ENCODE results near the gene SMG1.
"Not testable (repeated sequence)": the region's sequence is repeated elsewhere in the genome, so short reads cannot be mapped to it uniquely, and the experiment has no call there.

Gene SMG1

GRCh38 chr16:18796377-18796776 is 129.8 kb downstream of the SMG1 start:
- DNase-seq: no peak

DNA sequence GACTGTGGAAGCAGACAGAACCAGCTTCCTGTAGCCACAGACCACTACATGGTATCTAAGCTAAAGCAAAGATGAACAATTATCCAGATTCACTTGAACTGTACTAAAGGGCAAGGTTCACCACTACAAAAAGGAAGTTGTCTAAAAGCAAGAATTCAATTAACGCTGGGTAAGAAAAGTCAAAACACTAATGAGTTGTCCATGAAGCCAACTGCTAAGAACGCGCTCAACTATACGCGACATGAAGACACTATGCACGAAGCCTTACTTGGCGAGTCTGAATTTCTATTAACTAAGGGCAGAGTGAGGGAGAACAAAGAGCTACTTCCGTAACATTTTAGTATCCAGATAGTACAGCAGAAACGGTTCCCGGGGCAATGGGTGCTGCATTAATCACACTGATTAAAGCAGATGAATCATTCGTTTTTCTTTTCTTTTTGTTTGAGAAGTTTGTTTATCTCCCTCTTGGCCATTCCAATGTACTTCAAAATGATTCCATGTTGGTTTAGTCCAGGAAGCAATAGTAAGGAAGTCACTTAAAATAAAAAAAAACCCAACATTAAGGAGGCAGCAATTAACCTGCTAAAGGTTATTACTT is 133.3 kb downstream of the SMG1 start:
- no peak for DNase-seq

GRCh38 chr16:18789850-18790706 is 136.1 kb downstream of the SMG1 start, which contains the start of gene RPS15A:
Gene RPS15A, minus strand, starts transcription at chr16:18790334. Its CDS starts 1,221 bp downstream, at chr16:18789113.
- peak; percentile 95 for DNase-seq

- DNase-seq: no peak
Measured at GRCh38 chr16:18789515-18789849, 136.7 kb downstream of the SMG1 start.

- no peak for DNase-seq
Measured at GRCh38 chr16:18788828-18789514, 137.2 kb downstream of the SMG1 start.

GRCh38 chr16:18784917-18785623 is 141.1 kb downstream of the SMG1 start:
- no peak for DNase-seq

DNA sequence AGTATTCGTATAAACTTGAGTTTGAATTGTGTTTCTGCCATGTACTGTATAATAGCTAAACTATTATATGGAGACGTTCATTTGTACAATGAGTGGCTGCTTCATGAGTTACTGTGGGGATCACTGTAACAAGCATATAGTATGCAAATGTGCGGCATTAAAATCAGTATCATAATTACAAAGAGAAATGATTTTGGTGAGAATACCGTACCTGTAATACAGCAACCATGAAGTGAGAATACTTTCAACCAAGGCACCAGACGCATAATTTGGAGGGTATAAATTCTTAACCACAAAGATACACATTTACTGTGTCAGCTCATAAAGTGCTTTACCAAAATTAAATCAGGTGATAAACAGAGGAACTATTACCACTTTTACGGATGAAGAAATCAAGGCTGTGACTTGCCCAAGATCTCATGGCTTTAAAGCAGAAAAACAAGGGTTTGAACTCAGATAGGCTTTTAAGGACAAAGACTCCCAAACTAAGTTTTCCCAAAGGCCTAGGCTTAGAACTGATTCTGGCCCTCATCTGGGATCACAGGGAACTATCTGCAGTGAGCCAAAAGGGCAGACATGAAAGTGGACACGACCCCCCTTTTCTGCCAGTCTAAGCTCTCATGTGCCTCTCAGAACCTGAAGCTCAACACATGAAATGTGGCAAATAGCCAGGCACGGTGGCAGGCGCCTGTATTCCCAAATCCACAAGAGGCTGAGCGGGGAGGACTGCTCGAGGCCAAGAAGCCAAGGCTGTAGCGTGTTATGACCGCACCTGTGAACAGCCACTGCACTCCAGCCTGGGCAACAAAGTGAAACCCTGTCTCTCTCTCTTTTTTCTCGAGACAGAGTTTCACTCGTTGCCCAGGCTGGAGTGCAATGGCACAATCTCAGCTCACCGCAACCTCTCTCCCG is 142.5 kb downstream of the SMG1 start:
- no peak for DNase-seq

- peak; percentile 37 for DNase-seq
Measured at GRCh38 chr16:18782697-18783429, 143.3 kb downstream of the SMG1 start.

DNA sequence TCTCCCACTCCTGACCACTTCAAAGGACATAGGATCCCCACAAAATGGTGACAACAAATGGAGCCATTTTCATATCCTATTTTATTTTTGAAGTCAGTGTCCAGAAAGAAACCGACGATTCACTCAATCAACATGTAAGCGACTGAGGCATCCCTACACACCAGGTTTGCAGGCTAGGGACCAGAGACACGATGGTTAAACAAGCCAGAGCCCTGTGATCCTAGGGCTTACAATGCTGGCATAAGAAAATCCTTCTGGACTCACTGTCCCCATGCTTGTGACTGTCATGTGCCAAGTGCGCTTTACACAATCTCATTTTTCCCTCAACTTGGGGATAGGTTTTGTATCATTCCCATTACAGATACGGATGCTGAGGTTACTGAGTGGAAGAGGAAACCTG is 145.0 kb downstream of the SMG1 start:
- not testable (repeated sequence) for DNase-seq

DNA sequence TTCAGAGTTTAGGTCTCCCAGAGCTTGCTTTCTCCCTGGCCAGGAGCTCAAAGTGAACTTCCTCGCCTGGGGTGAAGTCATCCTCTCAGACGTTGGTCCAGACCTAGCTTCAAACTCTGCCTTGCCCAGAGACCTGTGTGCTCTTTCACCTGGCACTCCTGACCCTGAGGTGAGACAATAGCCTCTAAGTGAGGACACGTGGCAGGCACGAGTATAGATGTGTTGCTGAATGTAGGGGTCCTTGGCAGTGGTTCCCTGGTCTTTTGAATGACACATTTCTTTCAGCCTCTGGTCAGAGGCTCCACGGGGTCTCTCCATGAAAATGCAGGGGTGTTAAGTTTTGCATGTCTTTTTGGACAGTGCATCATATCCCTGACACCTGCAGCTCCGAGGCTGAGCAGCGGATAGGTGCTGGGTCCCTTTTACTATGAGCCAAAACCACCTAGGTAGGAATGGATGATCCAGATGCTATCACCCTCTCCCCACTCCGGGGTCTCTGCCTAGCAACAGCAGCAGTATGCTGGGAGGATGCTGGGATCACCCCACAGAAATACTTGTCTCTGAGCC is 145.7 kb downstream of the SMG1 start:
- DNase-seq: not testable (repeated sequence)

DNA sequence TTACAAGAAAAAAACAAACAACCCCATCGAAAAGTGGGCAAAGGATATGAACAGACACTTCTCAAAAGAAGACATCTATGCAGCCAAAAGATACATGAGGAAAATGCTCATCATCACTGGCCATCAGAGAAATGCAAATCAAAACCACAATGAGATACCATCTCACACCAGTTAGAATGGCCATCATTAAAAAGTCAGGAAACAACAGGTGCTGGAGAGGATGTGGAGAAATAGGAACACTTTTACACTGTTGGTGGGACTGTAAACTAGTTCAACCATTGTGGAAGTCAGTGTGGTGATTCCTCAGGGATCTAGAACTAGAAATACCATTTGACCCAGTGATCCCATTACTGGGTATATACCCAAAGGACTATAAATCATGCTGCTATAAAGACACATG is 148.5 kb downstream of the SMG1 start:
- not testable (repeated sequence) for DNase-seq

DNA sequence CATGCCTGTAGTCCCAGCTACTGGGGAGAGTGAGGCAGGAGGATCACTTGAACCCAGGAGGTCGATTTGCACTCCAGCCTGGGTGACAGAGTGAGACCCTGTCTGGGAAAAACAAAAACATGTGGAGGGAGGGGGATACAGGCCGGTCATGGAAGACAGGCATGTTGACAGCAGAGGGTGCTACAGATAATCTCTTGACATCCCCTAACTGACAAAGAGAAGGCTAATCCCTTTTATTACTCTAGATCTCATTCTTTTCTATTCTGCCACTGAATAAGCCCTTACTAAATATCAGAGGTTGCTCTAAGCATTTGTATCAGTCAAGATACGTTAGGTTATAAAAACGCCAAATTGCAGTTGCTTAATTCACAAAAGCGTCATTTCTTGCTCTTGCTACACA is 149.9 kb downstream of the SMG1 start:
- not testable (repeated sequence) for DNase-seq

DNA sequence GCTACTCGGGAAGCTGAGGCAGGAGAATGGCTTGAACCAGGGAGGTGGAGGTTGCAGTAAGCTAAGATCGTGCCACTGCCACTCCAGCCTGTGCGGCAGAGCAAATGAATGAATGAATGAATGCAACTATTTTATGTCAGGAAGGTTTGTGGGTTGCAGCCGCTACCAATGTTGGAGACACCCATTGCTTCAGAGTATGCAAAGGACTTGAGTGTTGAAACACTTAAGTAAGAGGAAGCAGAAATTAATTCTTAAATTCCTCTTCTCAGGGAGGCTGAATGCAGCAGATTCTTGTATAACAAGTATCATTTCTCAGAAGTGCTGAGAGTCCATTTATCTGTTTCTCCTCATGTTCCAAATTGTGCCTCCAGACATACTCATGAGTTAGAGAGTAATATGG is 151.6 kb downstream of the SMG1 start:
- not testable (repeated sequence) for DNase-seq

DNA sequence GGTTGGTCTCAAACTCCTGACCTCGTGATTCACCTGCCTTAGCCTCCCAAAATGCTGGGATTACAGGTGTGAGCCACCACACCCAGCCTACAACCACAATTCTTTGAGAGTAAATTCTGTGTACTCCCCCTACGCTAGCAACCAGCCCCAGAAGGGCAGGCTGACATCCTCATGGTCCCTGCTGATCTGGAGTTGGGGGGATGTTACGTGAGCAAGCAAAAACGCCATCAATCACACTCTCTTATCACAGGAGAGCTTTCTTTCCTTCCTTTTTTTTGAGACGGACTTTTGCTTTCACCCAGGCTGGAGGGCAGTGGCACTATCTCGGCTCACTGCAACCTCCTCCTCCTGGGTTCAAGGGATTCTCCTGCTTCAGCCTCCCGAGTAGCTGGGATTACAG is 154.0 kb downstream of the SMG1 start:
- DNase-seq: not testable (repeated sequence)

- DNase-seq: not testable (repeated sequence)
Measured at GRCh38 chr16:18770336-18770962, 155.8 kb downstream of the SMG1 start.

DNA sequence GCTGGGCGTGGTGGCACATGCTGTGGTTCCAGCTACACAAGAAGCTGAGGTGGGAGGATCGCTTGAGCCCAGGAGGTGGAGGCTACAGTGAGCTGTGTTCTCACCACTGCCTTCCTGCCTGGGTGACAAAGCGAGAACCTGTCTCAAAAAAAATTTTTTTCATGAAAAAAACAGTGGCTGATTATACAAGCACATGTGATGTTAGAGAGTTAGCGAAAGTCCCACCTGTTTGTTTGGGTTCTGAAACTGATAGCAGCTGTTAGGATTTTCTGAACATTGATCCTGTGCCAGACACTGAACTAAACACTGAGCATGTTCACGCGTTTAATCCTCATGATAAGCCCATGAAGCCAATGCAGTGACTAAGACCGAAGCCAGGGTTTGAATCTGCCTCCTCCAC is 159.0 kb downstream of the SMG1 start:
- DNase-seq: peak; percentile 29

DNA sequence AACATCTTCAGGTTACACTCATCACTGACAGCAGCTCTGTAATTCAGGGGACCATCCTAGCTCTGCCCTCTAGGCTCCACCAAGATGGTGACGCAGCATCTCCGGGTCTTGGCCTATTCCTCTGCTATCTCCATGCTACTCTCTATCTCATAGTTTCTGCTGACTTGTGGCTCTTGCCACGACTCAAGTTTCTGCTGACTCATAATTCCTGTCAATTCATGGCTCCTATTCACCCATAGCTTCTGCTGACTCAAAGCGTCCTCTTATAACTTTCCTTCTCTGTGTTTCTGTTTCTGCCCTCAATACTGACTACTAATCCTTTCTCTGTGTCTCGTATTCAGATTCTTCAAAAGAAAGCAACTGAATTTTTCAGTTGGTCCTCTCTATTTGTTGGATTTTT is 163.5 kb downstream of the SMG1 start:
- not testable (repeated sequence) for DNase-seq

DNA sequence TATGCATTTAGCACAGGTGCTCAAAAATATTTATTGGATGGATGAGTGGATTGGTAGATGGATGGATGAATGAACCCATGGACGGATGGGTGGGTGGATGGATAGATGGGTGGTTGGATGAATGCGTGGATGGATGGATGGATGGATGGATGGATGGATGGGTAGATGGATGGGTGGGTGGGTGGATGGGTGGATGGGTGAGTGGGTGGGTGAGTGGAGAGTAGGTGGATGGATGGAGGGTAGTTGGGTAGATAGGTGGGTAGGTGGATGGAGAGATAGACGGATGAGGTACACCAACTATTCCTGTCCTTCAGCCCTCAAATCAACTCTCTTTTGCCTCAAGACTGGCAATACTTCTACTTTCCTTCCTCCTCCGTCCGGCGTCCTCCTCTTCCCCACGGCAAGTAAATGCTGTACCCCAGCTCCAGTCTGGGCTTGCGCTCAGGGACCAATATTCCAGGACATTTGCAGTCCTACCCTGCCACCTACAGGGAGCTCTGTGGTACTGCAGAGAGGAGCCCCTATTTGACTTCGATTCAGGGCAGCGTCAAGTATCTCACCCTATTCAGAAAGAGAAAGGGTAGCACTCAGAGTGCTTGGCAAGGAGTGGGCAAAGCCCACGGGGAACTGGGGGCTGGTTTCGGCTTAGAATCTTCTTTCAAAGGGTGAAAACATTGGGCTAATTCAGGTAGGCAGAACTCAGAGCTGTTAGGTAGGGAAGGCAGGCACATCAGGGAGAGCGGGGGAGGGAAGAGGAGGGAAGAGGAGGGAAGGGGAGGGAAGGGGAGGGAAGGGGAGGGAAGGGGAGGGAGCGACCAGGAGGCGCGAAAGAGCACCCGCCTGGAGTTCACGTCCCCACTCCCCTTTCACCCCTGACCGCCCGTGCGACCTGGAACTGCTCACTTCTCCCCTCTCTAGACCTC is 166.3 kb downstream of the SMG1 start:
- peak; percentile 60 for DNase-seq

- not testable (repeated sequence) for DNase-seq
Measured at GRCh38 chr16:18757960-18758660, 168.1 kb downstream of the SMG1 start.

Data from activated CD4-positive, alpha-beta T cell treated with anti-CD3 and anti-CD28 coated beads for 48 hours (primary cell).